Measurements from ENCODE around the gene FOXL2. TPM values are rescaled to one million over a fixed set of nuclear protein-coding genes. Genes with fewer than 3 reads are reported as not detected.

Gene FOXL2
- polyA plus RNA-seq, 1 of the 3 experiments (the other 2 are of a cell fraction) = not detected

DNA sequence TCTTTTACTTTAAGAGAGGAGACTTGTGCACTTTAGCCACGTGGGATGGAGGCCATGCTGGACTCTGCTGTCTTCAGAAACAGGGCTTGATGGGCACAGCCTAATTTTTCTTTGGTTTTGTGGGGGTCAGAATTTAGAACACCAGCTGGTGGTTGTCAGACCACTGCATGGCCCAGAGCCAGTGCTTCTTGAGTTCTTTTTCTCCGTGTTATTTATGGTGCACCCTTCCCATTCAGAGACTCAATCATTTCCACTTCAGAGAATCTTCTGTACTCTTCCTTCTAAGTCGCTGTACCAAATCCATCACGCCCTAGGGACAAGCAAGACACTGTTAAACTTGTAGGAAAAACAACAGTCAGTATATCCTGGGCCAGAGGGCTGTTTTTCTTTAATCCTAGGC lies 39.0 kb upstream of the FOXL2 start (continued):
- TF ChIP-seq MEF2A (IDR thresholded peaks at IDR 0.05; ENCODE audit: borderline replicate concordance, low read depth) (no peak), MAX (IDR thresholded peaks at IDR 0.05; ENCODE audit: low read depth) (no peak), CTCF (IDR thresholded peaks at IDR 0.05) (no peak)

DNA sequence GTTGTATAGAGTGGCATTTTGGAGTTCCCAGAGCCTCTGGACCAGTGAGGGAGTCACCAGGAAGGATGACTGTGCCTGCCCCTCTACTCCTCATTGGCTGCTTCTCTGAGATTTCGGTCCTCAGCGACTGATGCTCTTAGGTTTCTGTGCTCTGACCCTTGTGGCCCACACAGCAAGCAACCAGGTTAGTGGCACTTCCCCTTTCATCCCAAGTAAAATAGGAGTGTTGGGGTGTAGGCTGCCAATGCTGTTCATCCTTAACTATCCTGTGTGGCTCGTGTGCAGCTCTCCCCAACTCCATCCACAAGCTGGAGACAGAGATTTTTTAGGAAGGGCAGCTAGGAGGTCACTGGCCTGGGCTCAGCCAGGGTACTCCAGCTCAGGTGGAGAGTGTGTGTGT lies 37.9 kb upstream of the FOXL2 start:
- 20% methylated on average over 1 of the region's 3 CpGs for WGBS (ENCODE audit: low lambda C conversion rate)
- ChIA-PET POLR2A (no interaction called here), CTCF (interaction anchor here (2.9 kb wide), 1 partner anchor 49 kb away, joined by 9 read pairs; no protein-coding TSS in a partner anchor)
- Histone ChIP-seq H2AFZ (ENCODE audit: low read depth) (no peak overlapping the region), H3K36me3 (replicated peaks in 1 of 2; ENCODE audit: control insufficient read depth in 1 of 2, insufficient read depth in 2 of 2, low read length in 1 of 2) (no peaks in the 10 kb centered on the region), H3K9me3 (no peaks in the 10 kb centered on the region), H3K4me1 (ENCODE audit: control insufficient read depth in 1 of 2, insufficient read depth in 2 of 2, low read depth in 1 of 2, low read length in 1 of 2) (no peaks in the 10 kb centered on the region), H3K9ac (no peak overlapping the region), H3K9me2 (no peaks in the 10 kb centered on the region), H3K79me2 (ENCODE audit: insufficient read depth) (no peaks in the 10 kb centered on the region), H3K4me3 (ENCODE audit: low read depth in 2 of 2, low read length in 1 of 2) (no peak overlapping the region), H4K20me1 (ENCODE audit: insufficient read depth) (no peaks in the 10 kb centered on the region), H3K27me3 (ENCODE audit: insufficient read depth) (no peaks in the 10 kb centered on the region), H3K27ac (ENCODE audit: low read depth in 2 of 2, low read length in 1 of 2) (no peak overlapping the region), H3K4me2 (no peak overlapping the region), H3F3A (replicated peaks; ENCODE audit: insufficient read depth) (no peaks in the 10 kb centered on the region)
- DNase-seq = no peak
- TF ChIP-seq MAX (IDR thresholded peaks at IDR 0.05; ENCODE audit: low read depth) (no peak), CTCF (IDR thresholded peaks at IDR 0.05) (no peak), REST (IDR thresholded peaks at IDR 0.05; ENCODE audit: low read depth, low read length) (no peak), FOXM1 (IDR thresholded peaks at IDR 0.05; ENCODE audit: low read depth) (no peak), NRF1 (IDR thresholded peaks at IDR 0.05; ENCODE audit: low read depth, low read length) (no peak), MEF2A (IDR thresholded peaks at IDR 0.05; ENCODE audit: borderline replicate concordance, low read depth) (no peak), TEAD4 (IDR thresholded peaks at IDR 0.05; ENCODE audit: borderline replicate concordance, insufficient read depth) (no peak), TCF12 (IDR thresholded peaks at IDR 0.05) (no peak), RCOR1 (IDR thresholded peaks at IDR 0.05; ENCODE audit: low read length) (no peak), FOSL2 (IDR thresholded peaks at IDR 0.05; ENCODE audit: borderline replicate concordance, low read depth) (no peak), JUND (IDR thresholded peaks at IDR 0.05) (no peak), TAF1 (IDR thresholded peaks at IDR 0.05; ENCODE audit: borderline replicate concordance, low read depth, low read length) (no peak), RXRA (IDR thresholded peaks at IDR 0.05; ENCODE audit: borderline replicate concordance, low read depth) (no peak), FOXJ3 (CRISPR knock-in tag; IDR thresholded peaks at IDR 0.05) (no peak), NFIC (IDR thresholded peaks at IDR 0.05; ENCODE audit: borderline replicate concordance) (no peak), YY1 (IDR thresholded peaks at IDR 0.05; ENCODE audit: low read depth) (no peak)
- TF ChIP-seq, protein P1, sequence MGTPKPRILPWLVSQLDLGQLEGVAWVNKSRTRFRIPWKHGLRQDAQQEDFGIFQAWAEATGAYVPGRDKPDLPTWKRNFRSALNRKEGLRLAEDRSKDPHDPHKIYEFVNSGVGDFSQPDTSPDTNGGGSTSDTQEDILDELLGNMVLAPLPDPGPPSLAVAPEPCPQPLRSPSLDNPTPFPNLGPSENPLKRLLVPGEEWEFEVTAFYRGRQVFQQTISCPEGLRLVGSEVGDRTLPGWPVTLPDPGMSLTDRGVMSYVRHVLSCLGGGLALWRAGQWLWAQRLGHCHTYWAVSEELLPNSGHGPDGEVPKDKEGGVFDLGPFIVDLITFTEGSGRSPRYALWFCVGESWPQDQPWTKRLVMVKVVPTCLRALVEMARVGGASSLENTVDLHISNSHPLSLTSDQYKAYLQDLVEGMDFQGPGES (IDR thresholded peaks at IDR 0.05; ENCODE audit: low read depth, low read length) = no peak
- TF ChIP-seq, protein P2, sequence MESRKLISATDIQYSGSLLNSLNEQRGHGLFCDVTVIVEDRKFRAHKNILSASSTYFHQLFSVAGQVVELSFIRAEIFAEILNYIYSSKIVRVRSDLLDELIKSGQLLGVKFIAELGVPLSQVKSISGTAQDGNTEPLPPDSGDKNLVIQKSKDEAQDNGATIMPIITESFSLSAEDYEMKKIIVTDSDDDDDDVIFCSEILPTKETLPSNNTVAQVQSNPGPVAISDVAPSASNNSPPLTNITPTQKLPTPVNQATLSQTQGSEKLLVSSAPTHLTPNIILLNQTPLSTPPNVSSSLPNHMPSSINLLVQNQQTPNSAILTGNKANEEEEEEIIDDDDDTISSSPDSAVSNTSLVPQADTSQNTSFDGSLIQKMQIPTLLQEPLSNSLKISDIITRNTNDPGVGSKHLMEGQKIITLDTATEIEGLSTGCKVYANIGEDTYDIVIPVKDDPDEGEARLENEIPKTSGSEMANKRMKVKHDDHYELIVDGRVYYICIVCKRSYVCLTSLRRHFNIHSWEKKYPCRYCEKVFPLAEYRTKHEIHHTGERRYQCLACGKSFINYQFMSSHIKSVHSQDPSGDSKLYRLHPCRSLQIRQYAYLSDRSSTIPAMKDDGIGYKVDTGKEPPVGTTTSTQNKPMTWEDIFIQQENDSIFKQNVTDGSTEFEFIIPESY (IDR thresholded peaks at IDR 0.05; ENCODE audit: borderline replicate concordance, low read depth) = no peak
- TF ChIP-seq, protein P3, sequence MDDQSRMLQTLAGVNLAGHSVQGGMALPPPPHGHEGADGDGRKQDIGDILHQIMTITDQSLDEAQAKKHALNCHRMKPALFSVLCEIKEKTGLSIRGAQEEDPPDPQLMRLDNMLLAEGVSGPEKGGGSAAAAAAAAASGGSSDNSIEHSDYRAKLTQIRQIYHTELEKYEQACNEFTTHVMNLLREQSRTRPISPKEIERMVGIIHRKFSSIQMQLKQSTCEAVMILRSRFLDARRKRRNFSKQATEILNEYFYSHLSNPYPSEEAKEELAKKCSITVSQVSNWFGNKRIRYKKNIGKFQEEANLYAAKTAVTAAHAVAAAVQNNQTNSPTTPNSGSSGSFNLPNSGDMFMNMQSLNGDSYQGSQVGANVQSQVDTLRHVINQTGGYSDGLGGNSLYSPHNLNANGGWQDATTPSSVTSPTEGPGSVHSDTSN (IDR thresholded peaks at IDR 0.05) = no peak
